H1 (cell line): ENCODE results near the gene KCNMA1. TPM values are rescaled to one million over a fixed set of nuclear protein-coding genes. Genes with fewer than 3 reads are reported as not detected.

Source experiments
- CTCF ChIA-PET: fragments of 300-600 bp; sonication (Branson Sonifier 250); formaldehyde crosslinking; loops from one replicate; lab custom pipeline; 2021; ENCODE audit not compliant: partially characterized antibody; lab: Charles Lee
- POLR2A ChIA-PET: fragments of 300-600 bp; sonication (Branson Sonifier 250); formaldehyde crosslinking; loops from one replicate; lab custom pipeline; 2021; ENCODE audit warnings: inconsistent platforms; ENCODE audit not compliant: partially characterized antibody; lab: Charles Lee
- DNase-seq, 2 experiments: peaks; one replicate each; pipeline versions ENCODE4 v3.0.0 to v3.0.0-alpha.2; 2010 to 2022; ENCODE audit warnings: low spot score in 2 of 2, low read depth in 1 of 2, mixed read lengths in 1 of 2
- FAIRE-seq: peaks from 2 replicates; lab custom pipeline; 2011; peaks lifted over from hg19 to GRCh38; lab: Jason Lieb, UNC
- H2AFZ ChIP-seq: 2 replicates; pipeline ENCODE4 v1.8.1; 2012; ENCODE audit warnings: low read length, inconsistent platforms
- H2AK5ac ChIP-seq: 2 replicates; pipeline ENCODE4 v1.6.1; 2013; ENCODE audit warnings: low read depth, low read length
- H2BK120ac ChIP-seq: replicated peaks from 2 replicates; pipeline ENCODE3; 2013; ENCODE audit warnings: low read depth, low read length, inconsistent platforms
- H2BK12ac ChIP-seq: 2 replicates; pipeline ENCODE4 v1.6.1; 2013; ENCODE audit warnings: low read depth, low read length
- H2BK15ac ChIP-seq: 2 replicates; pipeline ENCODE4 v1.6.1; 2013; ENCODE audit warnings: low read length
- H2BK20ac ChIP-seq: 2 replicates; pipeline ENCODE4 v1.6.1; 2013; ENCODE audit warnings: low read length
- H2BK5ac ChIP-seq: 2 replicates; pipeline ENCODE4 v1.6.1; 2013; ENCODE audit warnings: low read depth, low read length
- H3K14ac ChIP-seq: 2 replicates; pipeline ENCODE4 v1.6.1; 2013; ENCODE audit warnings: inconsistent platforms; ENCODE audit not compliant: insufficient read length
- H3K18ac ChIP-seq: 2 replicates; pipeline ENCODE4 v1.6.1; 2013; ENCODE audit warnings: low read length; ENCODE audit errors: extremely low read depth
- H3K23ac ChIP-seq: 2 replicates; pipeline ENCODE4 v1.6.1; 2013; ENCODE audit warnings: inconsistent platforms; ENCODE audit not compliant: insufficient read length
- H3K23me2 ChIP-seq: 2 replicates; pipeline ENCODE4 v1.6.1; 2013; ENCODE audit warnings: low read depth, low read length
- H3K27ac ChIP-seq: 2 replicates; pipeline ENCODE4 v1.6.1; 2011; ENCODE audit warnings: low read depth, low read length, inconsistent platforms
- H3K27me3 ChIP-seq, 4 experiments: replicated peaks in 1 of 4; 1 replicate in 1 of 4; 2 replicates in 3 of 4; pipeline versions ENCODE4 v1.6.1 to v1.8.1; 2011 to 2013; ENCODE audit warnings: low read length in 3 of 4, mild to moderate bottlenecking in 3 of 4, inconsistent platforms in 2 of 4, mixed read lengths in 2 of 4, moderate library complexity in 1 of 4; ENCODE audit not compliant: control insufficient read depth in 3 of 4, insufficient read depth in 3 of 4; ENCODE audit errors: extremely low read depth in 1 of 4
- H3K36me3 ChIP-seq, 4 experiments: 2 replicates each; pipeline versions ENCODE4 v1.6.1 to v1.8.1; 2011 to 2013; ENCODE audit warnings: mild to moderate bottlenecking in 4 of 4, low read length in 3 of 4, moderate library complexity in 2 of 4, control low read depth in 1 of 4, inconsistent platforms in 1 of 4; ENCODE audit not compliant: insufficient read depth in 4 of 4, control insufficient read depth in 2 of 4
- H3K4ac ChIP-seq: replicated peaks from 2 replicates; pipeline ENCODE3; 2013; ENCODE audit warnings: low read length, low read depth, mixed read lengths, inconsistent platforms; ENCODE audit not compliant: insufficient read length
- H3K4me1 ChIP-seq, 4 experiments: replicated peaks in 1 of 4; 1 replicate in 1 of 4; 2 replicates in 3 of 4; pipeline versions ENCODE4 v1.6.1 to v1.8.1; 2011 to 2013; ENCODE audit warnings: low read length in 3 of 4, inconsistent platforms in 2 of 4, mixed read lengths in 1 of 4; ENCODE audit not compliant: insufficient read depth in 4 of 4, control insufficient read depth in 3 of 4
- H3K4me2 ChIP-seq, 2 experiments: 2 replicates each; pipeline versions ENCODE4 v1.6.1 to v1.8.1; 2011 to 2013; ENCODE audit warnings: low read depth in 2 of 2, low read length in 2 of 2, control low read depth in 1 of 2, inconsistent platforms in 1 of 2, mild to moderate bottlenecking in 1 of 2; ENCODE audit not compliant: insufficient read depth in 1 of 2
- H3K4me3 ChIP-seq, 4 experiments: fragments of 200-600, 300-600 bp in 1 of 4; sonication (generic), shearing (Covaris generic), sonication (Bioruptor Twin) in 1 of 4; 2 replicates each; pipeline versions ENCODE4 v1.5.1 to v1.8.1; 2011 to 2016; ENCODE audit warnings: low read length in 4 of 4, low read depth in 3 of 4, control low read depth in 2 of 4, inconsistent platforms in 2 of 4, mild to moderate bottlenecking in 2 of 4, mixed read lengths in 1 of 4, moderate library complexity in 1 of 4; ENCODE audit not compliant: insufficient read depth in 2 of 4; ENCODE audit errors: extremely low read depth in 1 of 4
- H3K56ac ChIP-seq: replicated peaks from 2 replicates; pipeline ENCODE3; 2013; ENCODE audit warnings: low read depth, mild to moderate bottlenecking, mixed read lengths, low read length, inconsistent platforms; ENCODE audit not compliant: insufficient read length
- H3K79me1 ChIP-seq: 2 replicates; pipeline ENCODE4 v1.6.1; 2013; ENCODE audit warnings: low read depth, low read length, control low read depth
- H3K79me2 ChIP-seq, 2 experiments: 2 replicates each; pipeline versions ENCODE4 v1.6.1 to v1.8.1; 2012 to 2013; ENCODE audit warnings: low read length in 2 of 2, mild to moderate bottlenecking in 2 of 2, inconsistent platforms in 1 of 2; ENCODE audit not compliant: insufficient read depth in 2 of 2, control insufficient read depth in 1 of 2
- H3K9ac ChIP-seq, 4 experiments: replicated peaks in 1 of 4; 1 replicate in 1 of 4; 2 replicates in 3 of 4; pipeline versions ENCODE4 v1.6.1 to v1.8.1; 2011 to 2013; ENCODE audit warnings: low read depth in 3 of 4, low read length in 3 of 4, control low read depth in 2 of 4, mild to moderate bottlenecking in 2 of 4, moderate library complexity in 2 of 4, inconsistent platforms in 1 of 4; ENCODE audit errors: extremely low read depth in 1 of 4
- H3K9me3 ChIP-seq, 2 experiments: 2 replicates each; pipeline versions ENCODE4 v1.6.1 to v1.8.1; 2012 to 2013; ENCODE audit warnings: mild to moderate bottlenecking in 2 of 2, moderate library complexity in 2 of 2, control low read depth in 1 of 2, inconsistent platforms in 1 of 2, low read depth in 1 of 2, low read length in 1 of 2, mixed read lengths in 1 of 2; ENCODE audit not compliant: insufficient read depth in 2 of 2
- H4K20me1 ChIP-seq, 2 experiments: replicated peaks in 1 of 2; 2 replicates each; pipeline versions ENCODE3 to v1.8.1; 2011 to 2013; ENCODE audit warnings: inconsistent platforms in 2 of 2, low read length in 2 of 2, mild to moderate bottlenecking in 1 of 2; ENCODE audit not compliant: insufficient read depth in 2 of 2, control insufficient read depth in 1 of 2
- H4K5ac ChIP-seq: 2 replicates; pipeline ENCODE4 v1.6.1; 2013; ENCODE audit warnings: low read length, low read depth, mixed read lengths, inconsistent platforms; ENCODE audit not compliant: insufficient read length
- H4K8ac ChIP-seq: 2 replicates; pipeline ENCODE4 v1.8.0; 2013; ENCODE audit warnings: mild to moderate bottlenecking, moderate library complexity, low read length, inconsistent platforms; ENCODE audit not compliant: insufficient read depth; ENCODE audit errors: extremely low read depth
- H4K91ac ChIP-seq: replicated peaks from 2 replicates; pipeline ENCODE3; 2013; ENCODE audit warnings: low read length, mixed read lengths, inconsistent platforms; ENCODE audit not compliant: insufficient read length
- ATF3 ChIP-seq: IDR thresholded peaks from 2 replicates; pipeline ENCODE4 v1.6.1; 2011; ENCODE audit warnings: low read depth, mild to moderate bottlenecking, low read length; ENCODE audit not compliant: insufficient read depth
- CHD1 ChIP-seq: IDR thresholded peaks from 2 replicates; pipeline ENCODE4 v1.6.1; 2012; ENCODE audit warnings: low read depth, low read length, improper control_type of control experiment
- EZH2 ChIP-seq: fragments of 200-600 bp; sonication (generic); IDR thresholded peaks from 2 replicates; pipeline ENCODE4 v1.7.1; 2012; ENCODE audit warnings: low read depth, mild to moderate bottlenecking, moderate library complexity, low read length, inconsistent platforms; ENCODE audit not compliant: severe bottlenecking
- GTF2F1 ChIP-seq: IDR thresholded peaks from 2 replicates; pipeline ENCODE4 v1.6.1; 2012; ENCODE audit warnings: low read depth, low read length, improper control_type of control experiment, borderline replicate concordance
- POU5F1 ChIP-seq: IDR thresholded peaks from 2 replicates; pipeline ENCODE4 v1.6.1; 2011; ENCODE audit warnings: low read depth, mild to moderate bottlenecking, low read length, moderate library complexity
- RNF2 ChIP-seq: fragments of 200-900, 300-1000 bp; sonication (generic); IDR thresholded peaks from 2 replicates; pipeline ENCODE4 v1.7.1; 2016; ENCODE audit warnings: borderline replicate concordance, low read depth, mild to moderate bottlenecking, antibody characterized with exemption, low read length; ENCODE audit not compliant: poor library complexity, severe bottlenecking; ENCODE audit errors: missing control alignments
- SIN3A ChIP-seq, 2 experiments: IDR thresholded peaks in 1 of 2; conservative IDR thresholded peaks in 1 of 2; 2 replicates each; pipeline ENCODE4 v1.6.1; 2011 to 2012; ENCODE audit warnings: low read length in 2 of 2, improper control_type of control experiment in 1 of 2, low read depth in 1 of 2, mild to moderate bottlenecking in 1 of 2
- SIX5 ChIP-seq: IDR thresholded peaks from 2 replicates; pipeline ENCODE4 v1.6.1; 2011; ENCODE audit warnings: mild to moderate bottlenecking, low read depth, low read length
- SP1 ChIP-seq: IDR thresholded peaks from 2 replicates; pipeline ENCODE4 v1.6.1; 2011; ENCODE audit warnings: low read depth, low read length
- ZNF274 ChIP-seq: IDR thresholded peaks from 2 replicates; pipeline ENCODE4 v1.7.0; 2012; ENCODE audit warnings: low read length, borderline replicate concordance; ENCODE audit errors: extremely low read depth
- WGBS, 2 experiments: shearing (Covaris generic) in 1 of 2; methylation state at CpG; one replicate each; pipeline versions ENCODE4 v1.1.6 to v1.1.7; 2013 to 2015; ENCODE audit warnings: low lambda C conversion rate in 2 of 2, mixed read lengths in 2 of 2, inconsistent platforms in 1 of 2, low coverage in 1 of 2, missing lambda C conversion rate in 1 of 2; ENCODE audit not compliant: insufficient replicate concordance in 2 of 2, insufficient coverage in 1 of 2, insufficient read length in 1 of 2; ENCODE audit errors: extremely low coverage in 1 of 2, missing lambda C conversion rate in 1 of 2; 5-methylcytosine and 5-hydroxymethylcytosine counted together
- polyA plus RNA-seq, 7 experiments: library from polyadenylated mRNA; depleted of rRNA in 3 of 7; stranded (reverse) in 5 of 7; unstranded in 2 of 7; fragments of >200 nt in 5 of 7; fragments of 200-250 nt in 2 of 7; gene quantifications; 1 replicate in 5 of 7; 2 replicates in 1 of 7; 4 replicates in 1 of 7; pipeline versions ENCODE4 v1.2.1 to v1.2.3, GENCODE V29; 2011 to 2013; ENCODE audit warnings: missing spikeins in 2 of 7, mixed read lengths in 2 of 7
- total RNA-seq: library from RNA; stranded (reverse); fragmentation: NEBNext Ultra II Directional; extraction: Animal tissue kit (Norgen Biotek cat#: 25700); gene quantifications from 2 replicates; pipeline ENCODE4 v1.2.1, GENCODE V29; 2021

The KCNMA1 gene
- total and polyA plus RNA-seq, 2 of the 8 experiments (the other 6 are each of a cell fraction or from before 2014, with no cell fraction given), result 10.2 to 11.1 TPM

DNA sequence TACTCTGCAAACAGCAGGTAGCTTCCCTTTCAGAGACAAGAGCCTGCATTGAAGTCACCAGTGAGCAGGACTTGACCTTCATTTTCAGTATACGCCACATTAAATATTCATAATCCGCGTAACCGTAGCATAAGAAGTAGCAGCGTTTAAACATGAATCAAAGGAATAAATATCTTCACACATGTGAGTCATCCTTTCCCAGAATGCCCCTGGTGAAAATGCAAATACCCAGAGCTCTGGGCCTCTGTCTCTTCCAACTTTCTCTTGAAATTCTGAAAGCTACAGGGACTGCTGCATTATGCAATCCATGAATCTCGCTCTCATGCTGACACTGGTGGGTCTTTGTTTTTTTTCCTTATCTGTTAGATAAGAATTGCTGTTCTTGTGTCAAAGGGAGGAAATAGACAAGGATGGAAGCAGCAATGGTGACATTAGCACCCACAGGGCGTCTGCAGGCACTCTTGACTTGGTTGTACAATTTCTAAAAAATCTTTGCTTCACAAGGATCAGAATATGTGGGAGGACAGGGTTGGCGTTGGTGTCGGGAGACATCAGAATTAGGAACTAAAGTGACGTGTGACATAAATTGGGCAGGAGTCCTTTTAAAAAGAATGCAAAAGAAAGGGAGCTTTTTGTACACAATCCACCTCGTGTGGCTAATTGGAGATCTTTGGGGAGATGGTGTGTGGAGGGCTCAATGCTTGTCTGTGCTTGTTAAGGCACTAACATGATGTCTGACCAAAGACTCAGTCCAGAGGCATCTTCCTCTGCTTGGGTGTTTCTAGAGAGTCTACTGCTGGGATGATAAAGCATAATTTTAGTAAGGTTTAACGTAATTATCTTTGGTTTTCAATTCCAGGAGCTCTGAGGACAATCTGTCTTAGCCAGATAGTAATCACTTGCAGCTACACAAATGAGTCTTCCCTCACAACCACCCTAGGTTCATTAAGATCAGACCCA is 390.3 kb downstream of the KCNMA1 start:
- Histone ChIP-seq H4K5ac (no peak overlapping the region), H3K27me3 (no peaks in the 10 kb centered on the region; a peak in 1 of 7 replicates), H4K8ac (no peak overlapping the region), H3K79me2 (no peaks in the 10 kb centered on the region), H3K36me3 (no peaks in the 10 kb centered on the region), H3K56ac (no peak overlapping the region), H2BK5ac (no peak overlapping the region), H3K4me1 (peaks cover 0 to 4% (median 0%) of the 10 kb centered on the region in 4 experiments; a peak in 1 of 7 replicates), H3K4me3 (no peak overlapping the region), H4K91ac (no peak overlapping the region), H3K79me1 (no peaks in the 10 kb centered on the region), H2BK120ac (no peak overlapping the region), H3K23me2 (no peaks in the 10 kb centered on the region), H3K23ac (no peak overlapping the region), H3K14ac (no peak overlapping the region), H3K27ac (no peak overlapping the region), H2BK15ac (no peak overlapping the region), H2BK20ac (no peak overlapping the region), H2AFZ (no peak overlapping the region), H2BK12ac (no peak overlapping the region), H3K4ac (no peak overlapping the region), H3K18ac (no peak overlapping the region), H4K20me1 (no peaks in the 10 kb centered on the region), H3K9me3 (no peaks in the 10 kb centered on the region), H3K4me2 (no peak overlapping the region), H3K9ac (no peak overlapping the region), H2AK5ac (no peak overlapping the region)
- no peak for DNase-seq
- no peak for FAIRE-seq
- CTCF ChIA-PET, result interaction anchor here (0.7 to 4.6 kb wide), 14 partner anchors 11 to 470 kb away, joined by 3 to 34 read pairs (median 3); no protein-coding TSS in a partner anchor
- POLR2A ChIA-PET, result interaction anchor here (0.6 kb wide), 1 partner anchor 976 kb away, joined by 3 read pairs; no protein-coding TSS in a partner anchor
- 94% methylated on average over 12 of the region's 12 CpGs; no CpG with 5 or more reads in 1 of the 2 experiments for WGBS, 2 experiments
- TF ChIP-seq SIX5, result no peak
- no peak for TF ChIP-seq GTF2F1
- TF ChIP-seq SP1, result no peak
- no peak for TF ChIP-seq RNF2
- TF ChIP-seq ZNF274, result no peak
- no peak for TF ChIP-seq CHD1
- TF ChIP-seq SIN3A (conservative IDR thresholded peaks at IDR 0.05 in 1 of 2, IDR thresholded peaks at IDR 0.05 in 1 of 2; ENCODE audit: low read depth in 1 of 2, low read length in 2 of 2), result no peak
- no peak for TF ChIP-seq POU5F1
- TF ChIP-seq EZH2, result no peak
- no peak for TF ChIP-seq ATF3
